Measurements from ENCODE around the gene DAZ2.
"Not testable (repeated sequence)": the region's sequence is repeated elsewhere in the genome, so short reads cannot be mapped to it uniquely, and the experiment has no call there.

Gene DAZ2, protein sequence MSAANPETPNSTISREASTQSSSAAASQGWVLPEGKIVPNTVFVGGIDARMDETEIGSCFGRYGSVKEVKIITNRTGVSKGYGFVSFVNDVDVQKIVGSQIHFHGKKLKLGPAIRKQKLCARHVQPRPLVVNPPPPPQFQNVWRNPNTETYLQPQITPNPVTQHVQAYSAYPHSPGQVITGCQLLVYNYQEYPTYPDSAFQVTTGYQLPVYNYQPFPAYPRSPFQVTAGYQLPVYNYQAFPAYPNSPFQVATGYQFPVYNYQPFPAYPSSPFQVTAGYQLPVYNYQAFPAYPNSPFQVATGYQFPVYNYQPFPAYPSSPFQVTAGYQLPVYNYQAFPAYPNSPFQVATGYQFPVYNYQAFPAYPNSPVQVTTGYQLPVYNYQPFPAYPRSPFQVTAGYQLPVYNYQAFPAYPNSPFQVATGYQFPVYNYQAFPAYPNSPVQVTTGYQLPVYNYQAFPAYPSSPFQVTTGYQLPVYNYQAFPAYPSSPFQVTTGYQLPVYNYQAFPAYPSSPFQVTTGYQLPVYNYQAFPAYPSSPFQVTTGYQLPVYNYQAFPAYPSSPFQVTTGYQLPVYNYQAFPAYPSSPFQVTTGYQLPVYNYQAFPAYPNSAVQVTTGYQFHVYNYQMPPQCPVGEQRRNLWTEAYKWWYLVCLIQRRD

GRCh38 chrY:23219233-23219632 is at the start of gene DAZ2:
Gene DAZ2 (plus strand): TSS chrY:23219533. CDS start chrY:23219741, 208 bp downstream.
- DNase-seq (ENCODE audit: low spot score), result not testable (repeated sequence)

GRCh38 chrY:23198908-23199307 is 20.4 kb upstream of the DAZ2 start, which contains the start of gene DAZ1:
Gene DAZ1 (minus strand): TSS chrY:23199008. CDS start chrY:23198800, 208 bp downstream.
- DNase-seq (ENCODE audit: low spot score), result not testable (repeated sequence)

DNA sequence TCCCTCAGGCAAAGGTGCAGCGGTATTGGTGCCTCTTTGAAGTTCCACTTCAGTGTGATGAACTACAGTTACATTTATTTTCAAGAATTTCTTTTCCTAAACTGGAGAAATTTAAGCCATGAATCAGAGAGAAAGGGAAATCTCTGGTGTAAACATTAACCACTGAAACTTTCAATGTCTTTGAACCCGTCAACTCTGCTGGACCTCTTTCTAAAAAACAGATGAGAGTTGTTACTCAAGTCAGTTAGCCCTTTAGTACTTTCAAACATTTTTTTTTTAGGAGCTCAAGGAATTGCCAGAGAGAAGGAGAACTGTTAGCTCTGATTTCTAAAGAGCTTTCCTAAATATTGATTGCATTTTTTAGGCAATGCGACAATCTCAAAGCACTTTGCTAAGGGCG is 11.9 kb upstream of the DAZ2 start:
- DNase-seq (ENCODE audit: low spot score), result not testable (repeated sequence)

DNA sequence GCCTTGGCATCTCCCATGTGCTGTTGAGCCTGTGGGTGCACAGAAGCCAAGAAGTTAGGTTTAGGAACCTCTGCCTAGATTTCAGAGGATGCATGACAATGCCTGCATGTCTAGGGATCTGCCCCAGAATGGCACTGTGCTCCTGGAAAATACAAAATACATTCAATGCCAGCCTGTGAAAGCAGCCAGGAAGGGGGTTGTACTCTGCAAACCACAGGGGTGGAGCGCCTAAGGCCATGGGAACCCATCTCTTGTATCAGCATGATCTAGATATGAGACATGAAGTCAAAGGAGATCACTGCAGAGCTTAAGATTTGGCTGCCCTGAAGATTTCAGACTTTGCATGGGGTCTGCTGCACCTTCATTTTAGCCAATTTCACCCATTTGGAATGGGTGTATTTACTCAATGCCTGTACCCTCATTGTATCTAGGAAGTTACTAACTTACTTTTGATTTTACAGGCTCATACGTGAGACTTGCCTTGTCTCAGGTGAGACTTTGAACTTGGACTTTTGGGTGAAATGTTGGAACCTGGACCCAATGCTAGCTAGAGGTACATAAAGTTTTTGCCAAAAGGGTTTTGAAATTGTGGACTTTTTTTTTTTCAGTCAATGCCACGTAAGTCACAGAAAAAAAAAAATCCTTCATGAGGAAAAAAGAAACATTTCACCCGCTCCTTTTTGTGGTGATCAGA is 9.4 kb upstream of the DAZ2 start:
- not testable (repeated sequence) for DNase-seq (ENCODE audit: low spot score)

- DNase-seq (ENCODE audit: low spot score), result not testable (repeated sequence)
Measured at GRCh38 chrY:23210681-23211080, 8.7 kb upstream of the DAZ2 start.
